H1 (cell line): Measurements from ENCODE around the gene FAM149B1. TPM values are rescaled to one million over a fixed set of nuclear protein-coding genes. Genes with fewer than 3 reads are reported as not detected.

ENCODE experiments used
- CTCF ChIA-PET: fragments of 300-600 bp; sonication (Branson Sonifier 250); formaldehyde crosslinking; loops from one replicate; lab custom pipeline; 2021; ENCODE audit not compliant: partially characterized antibody; lab: Charles Lee
- POLR2A ChIA-PET: fragments of 300-600 bp; sonication (Branson Sonifier 250); formaldehyde crosslinking; loops from one replicate; lab custom pipeline; 2021; ENCODE audit warnings: inconsistent platforms; ENCODE audit not compliant: partially characterized antibody; lab: Charles Lee
- DNase-seq, 2 experiments: peaks; one replicate each; pipeline versions ENCODE4 v3.0.0 to v3.0.0-alpha.2; 2010 to 2022; ENCODE audit warnings: low spot score in 2 of 2, low read depth in 1 of 2, mixed read lengths in 1 of 2
- FAIRE-seq: peaks from 2 replicates; lab custom pipeline; 2011; peaks lifted over from hg19 to GRCh38; lab: Jason Lieb, UNC
- H2AFZ ChIP-seq: 2 replicates; pipeline ENCODE4 v1.8.1; 2012; ENCODE audit warnings: low read length, inconsistent platforms
- H2AK5ac ChIP-seq: 2 replicates; pipeline ENCODE4 v1.6.1; 2013; ENCODE audit warnings: low read depth, low read length
- H2BK120ac ChIP-seq: replicated peaks from 2 replicates; pipeline ENCODE3; 2013; ENCODE audit warnings: low read depth, low read length, inconsistent platforms
- H2BK12ac ChIP-seq: 2 replicates; pipeline ENCODE4 v1.6.1; 2013; ENCODE audit warnings: low read depth, low read length
- H2BK15ac ChIP-seq: 2 replicates; pipeline ENCODE4 v1.6.1; 2013; ENCODE audit warnings: low read length
- H2BK20ac ChIP-seq: 2 replicates; pipeline ENCODE4 v1.6.1; 2013; ENCODE audit warnings: low read length
- H2BK5ac ChIP-seq: 2 replicates; pipeline ENCODE4 v1.6.1; 2013; ENCODE audit warnings: low read depth, low read length
- H3K14ac ChIP-seq: 2 replicates; pipeline ENCODE4 v1.6.1; 2013; ENCODE audit warnings: inconsistent platforms; ENCODE audit not compliant: insufficient read length
- H3K18ac ChIP-seq: 2 replicates; pipeline ENCODE4 v1.6.1; 2013; ENCODE audit warnings: low read length; ENCODE audit errors: extremely low read depth
- H3K23ac ChIP-seq: 2 replicates; pipeline ENCODE4 v1.6.1; 2013; ENCODE audit warnings: inconsistent platforms; ENCODE audit not compliant: insufficient read length
- H3K23me2 ChIP-seq: 2 replicates; pipeline ENCODE4 v1.6.1; 2013; ENCODE audit warnings: low read depth, low read length
- H3K27ac ChIP-seq: 2 replicates; pipeline ENCODE4 v1.6.1; 2011; ENCODE audit warnings: low read depth, low read length, inconsistent platforms
- H3K27me3 ChIP-seq, 4 experiments: replicated peaks in 1 of 4; 1 replicate in 1 of 4; 2 replicates in 3 of 4; pipeline versions ENCODE4 v1.6.1 to v1.8.1; 2011 to 2013; ENCODE audit warnings: low read length in 3 of 4, mild to moderate bottlenecking in 3 of 4, inconsistent platforms in 2 of 4, mixed read lengths in 2 of 4, moderate library complexity in 1 of 4; ENCODE audit not compliant: control insufficient read depth in 3 of 4, insufficient read depth in 3 of 4; ENCODE audit errors: extremely low read depth in 1 of 4
- H3K36me3 ChIP-seq, 4 experiments: 2 replicates each; pipeline versions ENCODE4 v1.6.1 to v1.8.1; 2011 to 2013; ENCODE audit warnings: mild to moderate bottlenecking in 4 of 4, low read length in 3 of 4, moderate library complexity in 2 of 4, control low read depth in 1 of 4, inconsistent platforms in 1 of 4; ENCODE audit not compliant: insufficient read depth in 4 of 4, control insufficient read depth in 2 of 4
- H3K4ac ChIP-seq: replicated peaks from 2 replicates; pipeline ENCODE3; 2013; ENCODE audit warnings: low read length, low read depth, mixed read lengths, inconsistent platforms; ENCODE audit not compliant: insufficient read length
- H3K4me1 ChIP-seq, 4 experiments: replicated peaks in 1 of 4; 1 replicate in 1 of 4; 2 replicates in 3 of 4; pipeline versions ENCODE4 v1.6.1 to v1.8.1; 2011 to 2013; ENCODE audit warnings: low read length in 3 of 4, inconsistent platforms in 2 of 4, mixed read lengths in 1 of 4; ENCODE audit not compliant: insufficient read depth in 4 of 4, control insufficient read depth in 3 of 4
- H3K4me2 ChIP-seq, 2 experiments: 2 replicates each; pipeline versions ENCODE4 v1.6.1 to v1.8.1; 2011 to 2013; ENCODE audit warnings: low read depth in 2 of 2, low read length in 2 of 2, control low read depth in 1 of 2, inconsistent platforms in 1 of 2, mild to moderate bottlenecking in 1 of 2; ENCODE audit not compliant: insufficient read depth in 1 of 2
- H3K4me3 ChIP-seq, 4 experiments: fragments of 200-600, 300-600 bp in 1 of 4; sonication (generic), shearing (Covaris generic), sonication (Bioruptor Twin) in 1 of 4; 2 replicates each; pipeline versions ENCODE4 v1.5.1 to v1.8.1; 2011 to 2016; ENCODE audit warnings: low read length in 4 of 4, low read depth in 3 of 4, control low read depth in 2 of 4, inconsistent platforms in 2 of 4, mild to moderate bottlenecking in 2 of 4, mixed read lengths in 1 of 4, moderate library complexity in 1 of 4; ENCODE audit not compliant: insufficient read depth in 2 of 4; ENCODE audit errors: extremely low read depth in 1 of 4
- H3K56ac ChIP-seq: replicated peaks from 2 replicates; pipeline ENCODE3; 2013; ENCODE audit warnings: low read depth, mild to moderate bottlenecking, mixed read lengths, low read length, inconsistent platforms; ENCODE audit not compliant: insufficient read length
- H3K79me1 ChIP-seq: 2 replicates; pipeline ENCODE4 v1.6.1; 2013; ENCODE audit warnings: low read depth, low read length, control low read depth
- H3K79me2 ChIP-seq, 2 experiments: 2 replicates each; pipeline versions ENCODE4 v1.6.1 to v1.8.1; 2012 to 2013; ENCODE audit warnings: low read length in 2 of 2, mild to moderate bottlenecking in 2 of 2, inconsistent platforms in 1 of 2; ENCODE audit not compliant: insufficient read depth in 2 of 2, control insufficient read depth in 1 of 2
- H3K9ac ChIP-seq, 4 experiments: replicated peaks in 1 of 4; 1 replicate in 1 of 4; 2 replicates in 3 of 4; pipeline versions ENCODE4 v1.6.1 to v1.8.1; 2011 to 2013; ENCODE audit warnings: low read depth in 3 of 4, low read length in 3 of 4, control low read depth in 2 of 4, mild to moderate bottlenecking in 2 of 4, moderate library complexity in 2 of 4, inconsistent platforms in 1 of 4; ENCODE audit errors: extremely low read depth in 1 of 4
- H3K9me3 ChIP-seq, 2 experiments: 2 replicates each; pipeline versions ENCODE4 v1.6.1 to v1.8.1; 2012 to 2013; ENCODE audit warnings: mild to moderate bottlenecking in 2 of 2, moderate library complexity in 2 of 2, control low read depth in 1 of 2, inconsistent platforms in 1 of 2, low read depth in 1 of 2, low read length in 1 of 2, mixed read lengths in 1 of 2; ENCODE audit not compliant: insufficient read depth in 2 of 2
- H4K20me1 ChIP-seq, 2 experiments: replicated peaks in 1 of 2; 2 replicates each; pipeline versions ENCODE3 to v1.8.1; 2011 to 2013; ENCODE audit warnings: inconsistent platforms in 2 of 2, low read length in 2 of 2, mild to moderate bottlenecking in 1 of 2; ENCODE audit not compliant: insufficient read depth in 2 of 2, control insufficient read depth in 1 of 2
- H4K5ac ChIP-seq: 2 replicates; pipeline ENCODE4 v1.6.1; 2013; ENCODE audit warnings: low read length, low read depth, mixed read lengths, inconsistent platforms; ENCODE audit not compliant: insufficient read length
- H4K8ac ChIP-seq: 2 replicates; pipeline ENCODE4 v1.8.0; 2013; ENCODE audit warnings: mild to moderate bottlenecking, moderate library complexity, low read length, inconsistent platforms; ENCODE audit not compliant: insufficient read depth; ENCODE audit errors: extremely low read depth
- H4K91ac ChIP-seq: replicated peaks from 2 replicates; pipeline ENCODE3; 2013; ENCODE audit warnings: low read length, mixed read lengths, inconsistent platforms; ENCODE audit not compliant: insufficient read length
- BACH1 ChIP-seq: IDR thresholded peaks from 2 replicates; pipeline ENCODE4 v1.6.1; 2012; ENCODE audit warnings: low read length, improper control_type of control experiment
- CHD2 ChIP-seq: IDR thresholded peaks from 2 replicates; pipeline ENCODE4 v1.6.1; 2012; ENCODE audit warnings: low read length, improper control_type of control experiment
- CTBP2 ChIP-seq: IDR thresholded peaks from 2 replicates; pipeline ENCODE4 v1.7.0; 2011; ENCODE audit warnings: borderline replicate concordance, mild to moderate bottlenecking, moderate library complexity, mixed read lengths, low read length; ENCODE audit not compliant: insufficient read depth, insufficient read length
- JUND ChIP-seq: IDR thresholded peaks from 2 replicates; pipeline ENCODE4 v1.6.1; 2011; ENCODE audit warnings: mild to moderate bottlenecking, improper control_type of control experiment, low read length
- NANOG ChIP-seq: IDR thresholded peaks from 2 replicates; pipeline ENCODE4 v1.6.1; 2011; ENCODE audit warnings: low read length, low read depth, mild to moderate bottlenecking, inconsistent platforms; ENCODE audit not compliant: insufficient read depth, poor library complexity, severe bottlenecking
- NRF1 ChIP-seq: IDR thresholded peaks from 2 replicates; pipeline ENCODE4 v1.6.1; 2011; ENCODE audit warnings: mild to moderate bottlenecking, low read depth, low read length, improper control_type of control experiment
- POU5F1 ChIP-seq: IDR thresholded peaks from 2 replicates; pipeline ENCODE4 v1.6.1; 2011; ENCODE audit warnings: low read depth, mild to moderate bottlenecking, low read length, moderate library complexity
- RAD21 ChIP-seq, 2 experiments: IDR thresholded peaks in 1 of 2; conservative IDR thresholded peaks in 1 of 2; 2 replicates each; pipeline ENCODE4 v1.6.1; 2011; ENCODE audit warnings: low read depth in 2 of 2, low read length in 2 of 2, improper control_type of control experiment in 1 of 2, inconsistent platforms in 1 of 2, mild to moderate bottlenecking in 1 of 2, moderate library complexity in 1 of 2
- RNF2 ChIP-seq: fragments of 200-900, 300-1000 bp; sonication (generic); IDR thresholded peaks from 2 replicates; pipeline ENCODE4 v1.7.1; 2016; ENCODE audit warnings: borderline replicate concordance, low read depth, mild to moderate bottlenecking, antibody characterized with exemption, low read length; ENCODE audit not compliant: poor library complexity, severe bottlenecking; ENCODE audit errors: missing control alignments
- SIN3A ChIP-seq, 2 experiments: IDR thresholded peaks in 1 of 2; conservative IDR thresholded peaks in 1 of 2; 2 replicates each; pipeline ENCODE4 v1.6.1; 2011 to 2012; ENCODE audit warnings: low read length in 2 of 2, improper control_type of control experiment in 1 of 2, low read depth in 1 of 2, mild to moderate bottlenecking in 1 of 2
- SIRT6 ChIP-seq: IDR thresholded peaks from one replicate; pipeline ENCODE4 v1.7.1; 2012; ENCODE audit warnings: low read length, inconsistent platforms
- SP1 ChIP-seq: IDR thresholded peaks from 2 replicates; pipeline ENCODE4 v1.6.1; 2011; ENCODE audit warnings: low read depth, low read length
- SP4 ChIP-seq: IDR thresholded peaks from 2 replicates; pipeline ENCODE4 v1.6.1; 2012; ENCODE audit warnings: low read length, inconsistent platforms
- TBP ChIP-seq: IDR thresholded peaks from 2 replicates; pipeline ENCODE4 v1.6.1; 2011; ENCODE audit warnings: low read depth, low read length, improper control_type of control experiment
- YY1 ChIP-seq: IDR thresholded peaks from 2 replicates; pipeline ENCODE4 v1.6.1; 2011; ENCODE audit warnings: low read depth, mild to moderate bottlenecking, low read length
- polyA plus RNA-seq, 7 experiments: library from polyadenylated mRNA; depleted of rRNA in 3 of 7; stranded (reverse) in 5 of 7; unstranded in 2 of 7; fragments of >200 nt in 5 of 7; fragments of 200-250 nt in 2 of 7; gene quantifications; 1 replicate in 5 of 7; 2 replicates in 1 of 7; 4 replicates in 1 of 7; pipeline versions ENCODE4 v1.2.1 to v1.2.3, GENCODE V29; 2011 to 2013; ENCODE audit warnings: missing spikeins in 2 of 7, mixed read lengths in 2 of 7
- total RNA-seq: library from RNA; stranded (reverse); fragmentation: NEBNext Ultra II Directional; extraction: Animal tissue kit (Norgen Biotek cat#: 25700); gene quantifications from 2 replicates; pipeline ENCODE4 v1.2.1, GENCODE V29; 2021

Gene FAM149B1
- total and polyA plus RNA-seq, 2 of the 8 experiments (the other 6 are each of a cell fraction or from before 2014, with no cell fraction given): 16.8 to 21.9 TPM

GRCh38 chr10:73219384-73219783 lies 51.5 kb downstream of the FAM149B1 start:
- Histone ChIP-seq H4K20me1 (peaks cover 0 to 2% of the 10 kb centered on the region in 2 experiments), H3K79me1 (no peaks in the 10 kb centered on the region), H3K36me3 (peaks cover 0 to 9% (median 1%) of the 10 kb centered on the region in 4 experiments; a peak in 3 of 8 replicates), H2BK120ac (no peak overlapping the region), H3K27me3 (no peaks in the 10 kb centered on the region), H3K4me3 (no peak overlapping the region), H3K14ac (no peak overlapping the region), H3K4me2 (no peak overlapping the region), H3K56ac (no peak overlapping the region), H2BK12ac (no peak overlapping the region), H4K91ac (no peak overlapping the region), H2AK5ac (no peak overlapping the region), H3K27ac (no peak overlapping the region), H4K5ac (no peak overlapping the region), H3K79me2 (no peaks in the 10 kb centered on the region), H3K23me2 (no peaks in the 10 kb centered on the region), H2BK20ac (no peak overlapping the region), H3K9me3 (no peaks in the 10 kb centered on the region), H3K9ac (no peak overlapping the region), H3K23ac (no peak overlapping the region), H2BK15ac (no peak overlapping the region), H3K4ac (no peak overlapping the region), H2BK5ac (no peak overlapping the region), H2AFZ (no peak overlapping the region), H4K8ac (no peak overlapping the region), H3K18ac (no peak overlapping the region), H3K4me1 (no peaks in the 10 kb centered on the region)
- no peak for FAIRE-seq
- no peak for DNase-seq
- CTCF ChIA-PET: interaction anchor here (2.1 to 2.7 kb wide), 2 partner anchors 10 to 11 kb away, joined by 6 to 8 read pairs; no protein-coding TSS in a partner anchor
- POLR2A ChIA-PET: interaction anchor here (1.0 to 2.1 kb wide), 2 partner anchors 19 to 28 kb away, joined by 3 to 8 read pairs; partner anchors contain the start of gene DNAJC9
- TF ChIP-seq NRF1 (no peak), SIN3A (conservative IDR thresholded peaks at IDR 0.05 in 1 of 2, IDR thresholded peaks at IDR 0.05 in 1 of 2; ENCODE audit: low read depth in 1 of 2, low read length in 2 of 2) (no peak), SP1 (no peak), CTBP2 (no peak), YY1 (no peak), POU5F1 (no peak), NANOG (no peak), CHD2 (no peak), TBP (no peak), SIRT6 (no peak), RAD21 (IDR thresholded peaks at IDR 0.05 in 1 of 2, conservative IDR thresholded peaks at IDR 0.05 in 1 of 2; ENCODE audit: low read depth in 2 of 2, low read length in 2 of 2) (no peak), BACH1 (no peak), RNF2 (no peak), SP4 (no peak), JUND (no peak)
